OCI-LY3 (cell line): ENCODE measurements around the gene TREX2.

Source experiments
- EZH2phosphoT487 ChIP-seq: fragments of 200-600 bp; shearing (Covaris generic); IDR thresholded peaks from 2 replicates; pipeline ENCODE4 v1.6.1; 2018; ENCODE audit warnings: antibody characterized with exemption, mixed run types, low read depth
- TF ChIP-seq, protein P1 (sequence below): fragments of 200-600, 300-600 bp; sonication (generic); IDR thresholded peaks from 2 replicates; pipeline ENCODE4 v1.5.1; 2014; ENCODE audit warnings: antibody characterized with exemption, low read length, low read depth

GRCh38 chrX:153465691-153466380 lies 20.0 kb upstream of the TREX2 start:
- TF ChIP-seq, protein P1, sequence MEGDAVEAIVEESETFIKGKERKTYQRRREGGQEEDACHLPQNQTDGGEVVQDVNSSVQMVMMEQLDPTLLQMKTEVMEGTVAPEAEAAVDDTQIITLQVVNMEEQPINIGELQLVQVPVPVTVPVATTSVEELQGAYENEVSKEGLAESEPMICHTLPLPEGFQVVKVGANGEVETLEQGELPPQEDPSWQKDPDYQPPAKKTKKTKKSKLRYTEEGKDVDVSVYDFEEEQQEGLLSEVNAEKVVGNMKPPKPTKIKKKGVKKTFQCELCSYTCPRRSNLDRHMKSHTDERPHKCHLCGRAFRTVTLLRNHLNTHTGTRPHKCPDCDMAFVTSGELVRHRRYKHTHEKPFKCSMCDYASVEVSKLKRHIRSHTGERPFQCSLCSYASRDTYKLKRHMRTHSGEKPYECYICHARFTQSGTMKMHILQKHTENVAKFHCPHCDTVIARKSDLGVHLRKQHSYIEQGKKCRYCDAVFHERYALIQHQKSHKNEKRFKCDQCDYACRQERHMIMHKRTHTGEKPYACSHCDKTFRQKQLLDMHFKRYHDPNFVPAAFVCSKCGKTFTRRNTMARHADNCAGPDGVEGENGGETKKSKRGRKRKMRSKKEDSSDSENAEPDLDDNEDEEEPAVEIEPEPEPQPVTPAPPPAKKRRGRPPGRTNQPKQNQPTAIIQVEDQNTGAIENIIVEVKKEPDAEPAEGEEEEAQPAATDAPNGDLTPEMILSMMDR, result no peak
- no peak for TF ChIP-seq EZH2phosphoT487
